ENCODE measurements around the gene IRF3.

Gene IRF3

DNA sequence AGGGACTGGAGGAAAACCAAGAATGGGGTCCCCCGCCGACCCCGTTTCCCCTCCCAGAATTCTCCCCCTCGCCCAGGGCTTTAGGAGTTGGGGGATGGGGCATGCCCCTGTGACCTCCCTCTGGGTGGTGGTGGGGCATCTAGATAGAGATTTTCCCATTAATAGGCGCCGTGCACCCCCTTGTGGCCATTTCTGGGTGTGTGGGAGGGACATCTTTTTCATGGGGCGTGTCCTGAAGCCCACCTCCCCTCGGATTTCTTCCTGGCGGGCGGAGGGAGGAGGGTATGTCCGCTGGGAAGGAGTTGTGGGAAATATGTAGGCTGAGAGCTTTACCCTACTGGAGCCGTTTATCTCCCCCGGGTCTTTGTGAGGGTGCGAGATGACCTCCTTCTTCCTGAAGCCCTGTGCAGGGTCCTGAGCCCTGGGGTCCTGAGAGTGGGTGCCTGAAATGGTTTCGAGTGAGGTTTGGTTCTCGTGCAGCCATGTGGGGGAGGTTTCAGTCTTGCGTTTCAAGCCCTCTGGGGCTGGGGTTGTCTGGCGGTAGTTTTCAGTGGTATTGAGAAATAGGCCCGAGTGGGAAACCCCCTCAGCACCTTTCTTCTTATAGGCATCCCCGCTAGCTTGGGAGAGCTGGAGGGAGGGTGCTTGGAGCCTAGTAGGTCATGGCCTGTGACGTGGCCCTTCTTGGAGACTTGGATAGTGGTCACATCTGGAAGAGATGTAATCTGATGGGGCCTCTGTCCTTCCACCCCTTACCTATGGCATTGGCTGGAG lies 12.4 kb upstream of the IRF3 start:
- peak; percentile 57 to 77 for DNase-seq (ENCODE audit: low read depth in 2 of 2)
- TF ChIP-seq, protein P1, sequence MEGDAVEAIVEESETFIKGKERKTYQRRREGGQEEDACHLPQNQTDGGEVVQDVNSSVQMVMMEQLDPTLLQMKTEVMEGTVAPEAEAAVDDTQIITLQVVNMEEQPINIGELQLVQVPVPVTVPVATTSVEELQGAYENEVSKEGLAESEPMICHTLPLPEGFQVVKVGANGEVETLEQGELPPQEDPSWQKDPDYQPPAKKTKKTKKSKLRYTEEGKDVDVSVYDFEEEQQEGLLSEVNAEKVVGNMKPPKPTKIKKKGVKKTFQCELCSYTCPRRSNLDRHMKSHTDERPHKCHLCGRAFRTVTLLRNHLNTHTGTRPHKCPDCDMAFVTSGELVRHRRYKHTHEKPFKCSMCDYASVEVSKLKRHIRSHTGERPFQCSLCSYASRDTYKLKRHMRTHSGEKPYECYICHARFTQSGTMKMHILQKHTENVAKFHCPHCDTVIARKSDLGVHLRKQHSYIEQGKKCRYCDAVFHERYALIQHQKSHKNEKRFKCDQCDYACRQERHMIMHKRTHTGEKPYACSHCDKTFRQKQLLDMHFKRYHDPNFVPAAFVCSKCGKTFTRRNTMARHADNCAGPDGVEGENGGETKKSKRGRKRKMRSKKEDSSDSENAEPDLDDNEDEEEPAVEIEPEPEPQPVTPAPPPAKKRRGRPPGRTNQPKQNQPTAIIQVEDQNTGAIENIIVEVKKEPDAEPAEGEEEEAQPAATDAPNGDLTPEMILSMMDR (IDR thresholded peaks at IDR 0.05; ENCODE audit: low read depth, low read length): peak; percentile 58

DNA sequence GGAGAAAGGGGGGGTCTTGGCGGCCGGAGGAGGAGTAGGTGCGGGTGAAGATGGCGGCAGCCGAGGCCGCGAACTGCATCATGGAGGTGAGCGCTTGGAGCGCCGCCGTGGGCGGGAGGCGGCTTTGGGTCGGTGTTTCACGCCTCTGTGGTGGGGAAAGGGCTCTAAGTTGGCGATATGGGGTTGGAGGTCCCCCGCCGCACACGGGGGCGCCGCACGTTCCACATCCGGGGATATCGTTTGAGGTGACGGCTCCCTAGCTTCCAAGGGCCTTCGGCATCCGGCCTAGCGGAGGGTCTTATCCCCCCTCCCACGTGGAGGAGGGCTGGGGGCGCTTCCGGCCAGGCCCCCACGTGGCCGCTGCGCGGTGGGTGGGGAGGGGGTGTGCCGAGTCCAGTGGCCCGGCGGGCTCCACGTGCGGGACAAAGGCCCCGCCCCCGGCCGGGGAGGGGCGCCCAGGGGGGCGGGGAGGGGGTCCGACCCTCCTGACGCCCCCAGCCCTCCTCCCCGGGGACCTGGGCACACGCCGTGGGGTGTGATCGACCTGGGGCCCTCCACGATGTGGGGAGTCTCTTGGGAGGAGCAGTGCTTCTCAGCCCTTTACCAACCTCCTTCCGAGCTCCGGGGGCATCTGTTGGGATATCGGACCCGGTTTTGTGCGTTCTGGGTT lies 11.7 kb upstream of the IRF3 start, which contains the start of gene PRMT1:
TSS of gene PRMT1 (plus strand) at position 41 of the 670 bp plus-strand sequence. CDS start at position 51, 10 bp downstream.
- DNase-seq (ENCODE audit: low read depth in 2 of 2): no peak
- H3K4me3 ChIP-seq (replicated peaks in 1 of 2; ENCODE audit: low read depth in 2 of 2, low read length in 2 of 2): peak within 1 kb of the TSS; percentile 100
- TF ChIP-seq, protein P1 (IDR thresholded peaks at IDR 0.05; ENCODE audit: low read depth, low read length): no peak

More for the DNA sequence above, 12.4 kb upstream of the IRF3 start:
- H3K4me3 ChIP-seq (replicated peaks in 1 of 2; ENCODE audit: low read depth in 2 of 2, low read length in 2 of 2): peak overlapping the region; percentile 100

DNA sequence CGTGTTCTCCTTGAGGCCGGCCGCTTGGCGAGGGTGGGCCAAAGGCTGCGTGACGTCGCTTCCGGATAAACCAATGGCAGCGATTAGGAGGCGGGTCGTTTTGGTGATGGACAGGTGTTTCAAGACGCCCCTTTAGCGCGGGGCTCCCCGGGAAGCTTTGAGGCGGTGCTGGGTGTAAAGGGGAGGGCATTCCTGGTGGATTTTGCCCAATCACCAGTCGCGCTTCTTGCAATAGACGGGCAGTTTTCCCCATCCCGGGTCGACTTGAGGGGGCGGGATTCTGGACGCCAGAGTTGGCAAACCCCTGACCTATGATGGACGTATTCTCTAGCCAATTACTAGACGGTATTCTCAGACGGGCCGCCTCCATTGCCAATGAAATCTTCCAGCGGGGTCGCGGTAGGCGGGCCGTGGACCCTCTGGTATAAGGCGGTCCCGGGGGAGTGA lies 11.2 kb upstream of the IRF3 start:
- TF ChIP-seq, protein P1 (IDR thresholded peaks at IDR 0.05; ENCODE audit: low read depth, low read length): no peak
- peak; percentile 100 for DNase-seq (ENCODE audit: low read depth in 2 of 2)
- H3K4me3 ChIP-seq (replicated peaks in 1 of 2; ENCODE audit: low read depth in 2 of 2, low read length in 2 of 2): peak overlapping the region; percentile 100

DNA sequence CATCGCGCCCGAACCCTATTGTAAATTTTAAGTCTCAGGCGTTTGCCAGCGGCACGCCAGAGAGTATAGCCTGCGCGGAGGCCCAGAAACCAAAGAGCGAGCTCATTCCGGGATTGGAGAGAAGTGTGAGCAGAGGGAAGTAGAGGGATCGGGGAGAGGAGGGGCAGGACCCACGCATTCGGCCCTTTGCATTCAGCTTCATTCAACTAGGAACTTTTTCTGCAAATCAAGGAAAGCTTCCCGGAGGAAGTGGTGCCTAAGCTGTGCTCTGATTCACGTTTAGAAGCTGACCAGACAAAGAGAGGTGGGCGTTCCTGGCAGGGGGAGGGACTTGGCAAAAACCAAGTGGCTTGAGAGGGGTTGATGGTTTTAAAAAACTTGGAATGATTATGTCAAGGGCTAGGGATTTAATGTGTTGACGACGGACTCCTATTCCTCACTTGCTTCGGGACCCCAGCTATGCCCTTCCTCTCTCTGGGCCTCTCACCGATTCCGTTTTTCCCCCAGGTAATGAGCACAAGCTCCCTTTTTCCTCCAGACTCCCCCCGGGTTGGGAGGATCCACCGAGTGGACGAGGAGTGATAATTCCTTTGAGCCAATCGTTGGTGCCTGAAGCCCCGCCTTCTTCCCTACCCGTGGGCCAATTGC lies 10.6 kb upstream of the IRF3 start:
- H3K4me3 ChIP-seq (replicated peaks in 1 of 2; ENCODE audit: low read depth in 2 of 2, low read length in 2 of 2): peak overlapping the region; percentile 35 to 43
- peak; percentile 97 to 98 for DNase-seq (ENCODE audit: low read depth in 2 of 2)
- TF ChIP-seq, protein P1 (IDR thresholded peaks at IDR 0.05; ENCODE audit: low read depth, low read length): no peak

DNA sequence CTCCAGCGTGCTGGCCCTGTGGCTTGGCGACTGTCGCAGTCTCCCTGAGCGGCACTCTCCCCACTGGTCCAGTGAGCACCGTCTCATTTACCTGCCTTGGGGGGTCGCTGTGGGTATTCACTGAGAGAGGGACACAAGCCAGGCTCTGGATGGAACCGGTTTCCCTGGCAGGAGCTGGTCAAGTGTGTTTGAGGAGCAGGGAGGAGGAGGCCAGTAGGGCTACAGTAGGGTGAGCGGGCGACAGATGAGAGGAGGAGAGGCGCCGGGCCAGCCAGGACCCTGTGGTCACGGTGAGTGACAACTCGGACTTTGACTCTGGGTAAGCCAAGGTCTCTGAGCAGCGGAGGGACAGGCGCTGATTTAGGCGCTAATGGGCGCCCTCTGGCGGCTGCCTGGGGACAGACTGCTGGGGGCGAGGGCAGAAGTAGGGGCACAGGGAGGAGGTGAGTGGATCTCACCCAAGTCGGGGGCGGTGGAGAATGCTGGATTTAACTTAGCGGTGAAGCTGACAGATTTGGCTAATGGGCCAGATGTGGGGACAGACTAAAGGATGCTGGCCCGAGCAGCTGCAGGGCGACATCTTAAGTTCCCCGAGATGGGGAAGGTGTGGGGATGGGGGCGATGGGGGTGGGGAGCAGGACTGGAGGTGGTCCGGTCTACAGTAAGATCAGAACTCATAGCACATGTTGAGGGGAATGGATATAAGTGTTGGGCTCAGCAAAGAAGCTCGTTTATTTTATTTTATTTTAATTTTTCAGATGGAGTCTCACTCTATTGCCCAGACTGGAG lies 6.7 kb upstream of the IRF3 start:
- DNase-seq (ENCODE audit: low read depth in 2 of 2): peak; percentile 72 to 77
- TF ChIP-seq, protein P1 (IDR thresholded peaks at IDR 0.05; ENCODE audit: low read depth, low read length): peak; percentile 97
- no peak overlapping the region for H3K4me3 ChIP-seq (replicated peaks in 1 of 2; ENCODE audit: low read depth in 2 of 2, low read length in 2 of 2)

DNA sequence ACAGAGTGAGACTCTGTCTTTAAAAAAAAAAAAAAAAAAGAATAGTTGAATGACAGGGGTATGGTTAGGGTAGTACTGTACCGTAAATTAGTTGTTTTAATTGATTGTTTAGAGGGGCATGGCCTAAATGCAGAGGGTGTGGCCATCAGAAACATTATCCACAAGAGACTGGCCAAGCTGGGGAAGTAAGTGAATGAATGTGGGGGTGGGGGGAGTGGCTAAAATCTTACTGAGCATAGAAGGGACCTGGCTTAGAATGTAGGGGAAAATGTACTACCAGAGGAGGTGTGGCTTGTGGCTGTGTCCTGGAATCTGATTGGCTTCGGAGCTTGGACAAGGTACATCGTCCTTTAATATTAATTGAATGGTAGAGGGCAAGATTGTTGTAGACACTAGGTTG lies 3.9 kb upstream of the IRF3 start:
- H3K4me3 ChIP-seq (replicated peaks in 1 of 2; ENCODE audit: low read depth in 2 of 2, low read length in 2 of 2): no peak overlapping the region
- DNase-seq (ENCODE audit: low read depth in 2 of 2): no peak
- TF ChIP-seq, protein P1 (IDR thresholded peaks at IDR 0.05; ENCODE audit: low read depth, low read length): no peak
